SK-N-SH treated with all-trans-retinoic acid at 6 μM for 48 hours (cell line): ENCODE measurements around the gene IFNA13.
A peak's percentile ranks its signal among the peaks of the same experiment; 100 is the strongest.

ENCODE experiments used
- ATAC-seq: fragments of 200-7000 bp; cut with Tn5 transposase; 3 replicates; pipeline ENCODE4 v1.9.1; 2020; ENCODE audit warnings: mild to moderate bottlenecking, moderate library complexity
- BACH2 ChIP-seq: fragments of 250-450 bp; sonication (Bioruptor Pico); IDR thresholded peaks from 2 replicates; pipeline ENCODE4 v1.9.0; 2021; ENCODE audit warnings: mild to moderate bottlenecking, borderline replicate concordance
- ESRRG ChIP-seq: fragments of 250-450 bp; sonication (Bioruptor Pico); IDR thresholded peaks from 2 replicates; pipeline ENCODE4 v1.6.1; 2021; ENCODE audit warnings: mild to moderate bottlenecking
- GLIS3 ChIP-seq: fragments of 250-450 bp; sonication (Bioruptor Pico); IDR thresholded peaks from 2 replicates; pipeline ENCODE4 v1.5.0; 2020; ENCODE audit warnings: mild to moderate bottlenecking, moderate library complexity
- ISL1 ChIP-seq: fragments of 250-450 bp; sonication (Bioruptor Pico); IDR thresholded peaks from 2 replicates; pipeline ENCODE4 v2.1.2; 2022; ENCODE audit warnings: mild to moderate bottlenecking, moderate library complexity
- OSR1 ChIP-seq: fragments of 250-450 bp; sonication (Bioruptor Pico); IDR thresholded peaks from 2 replicates; pipeline ENCODE4 v1.8.0; 2022; ENCODE audit warnings: moderate library complexity, mild to moderate bottlenecking, inconsistent platforms
- PPARA ChIP-seq: fragments of 250-450 bp; sonication (Bioruptor Pico); IDR thresholded peaks from 2 replicates; pipeline ENCODE4 v1.5.0; 2020; ENCODE audit warnings: mild to moderate bottlenecking, borderline replicate concordance
- SNAI2 ChIP-seq: fragments of 250-450 bp; sonication (Bioruptor Pico); IDR thresholded peaks from 2 replicates; pipeline ENCODE4 v1.5.0; 2020; ENCODE audit warnings: mild to moderate bottlenecking, moderate library complexity
- TCF4 ChIP-seq: fragments of 250-450 bp; sonication (Bioruptor Pico); IDR thresholded peaks from 2 replicates; pipeline ENCODE4 v1.8.0; 2021; ENCODE audit warnings: mild to moderate bottlenecking, moderate library complexity, borderline replicate concordance
- ZC3H10 ChIP-seq: fragments of 250-450 bp; sonication (Bioruptor Pico); IDR thresholded peaks from 2 replicates; pipeline ENCODE4 v1.5.1; 2021; ENCODE audit warnings: mild to moderate bottlenecking, moderate library complexity
- ZFP3 ChIP-seq: fragments of 250-450 bp; sonication (Bioruptor Pico); IDR thresholded peaks from 2 replicates; pipeline ENCODE4 v1.5.0; 2020; ENCODE audit warnings: mild to moderate bottlenecking, moderate library complexity
- ZFP30 ChIP-seq: fragments of 450-650 bp; formaldehyde crosslinking; IDR thresholded peaks from 2 replicates; pipeline ENCODE4 v1.5.0; 2022; ENCODE audit warnings: mild to moderate bottlenecking, moderate library complexity
- ZNF565 ChIP-seq: fragments of 450-650 bp; formaldehyde crosslinking; conservative IDR thresholded peaks from 2 replicates; pipeline ENCODE4 v1.5.0; 2020; ENCODE audit warnings: low read depth, mild to moderate bottlenecking, moderate library complexity
- ZNF8 ChIP-seq: fragments of 450-650 bp; formaldehyde crosslinking; IDR thresholded peaks from 2 replicates; pipeline ENCODE4 v1.5.0; 2020; ENCODE audit warnings: mild to moderate bottlenecking, moderate library complexity
- TF ChIP-seq, protein P1 (sequence below): fragments of 250-450 bp; sonication (Bioruptor Pico); IDR thresholded peaks from 2 replicates; pipeline ENCODE4 v1.5.0; 2020; ENCODE audit warnings: mild to moderate bottlenecking, moderate library complexity
- TF ChIP-seq, protein P2 (sequence below): fragments of 250-450 bp; sonication (Bioruptor Pico); IDR thresholded peaks from 2 replicates; pipeline ENCODE4 v1.5.1; 2020; ENCODE audit warnings: low read depth, mild to moderate bottlenecking, moderate library complexity
- TF ChIP-seq, protein P3 (sequence below): fragments of 250-450 bp; sonication (Bioruptor Pico); IDR thresholded peaks from 2 replicates; pipeline ENCODE4 v1.8.0; 2021; ENCODE audit warnings: low read depth, mild to moderate bottlenecking, moderate library complexity, borderline replicate concordance
- TF ChIP-seq, protein P4 (sequence below): fragments of 250-450 bp; sonication (Bioruptor Pico); IDR thresholded peaks from 2 replicates; pipeline ENCODE4 v1.8.0; 2020; ENCODE audit warnings: mild to moderate bottlenecking, moderate library complexity, borderline replicate concordance

Gene IFNA13

DNA sequence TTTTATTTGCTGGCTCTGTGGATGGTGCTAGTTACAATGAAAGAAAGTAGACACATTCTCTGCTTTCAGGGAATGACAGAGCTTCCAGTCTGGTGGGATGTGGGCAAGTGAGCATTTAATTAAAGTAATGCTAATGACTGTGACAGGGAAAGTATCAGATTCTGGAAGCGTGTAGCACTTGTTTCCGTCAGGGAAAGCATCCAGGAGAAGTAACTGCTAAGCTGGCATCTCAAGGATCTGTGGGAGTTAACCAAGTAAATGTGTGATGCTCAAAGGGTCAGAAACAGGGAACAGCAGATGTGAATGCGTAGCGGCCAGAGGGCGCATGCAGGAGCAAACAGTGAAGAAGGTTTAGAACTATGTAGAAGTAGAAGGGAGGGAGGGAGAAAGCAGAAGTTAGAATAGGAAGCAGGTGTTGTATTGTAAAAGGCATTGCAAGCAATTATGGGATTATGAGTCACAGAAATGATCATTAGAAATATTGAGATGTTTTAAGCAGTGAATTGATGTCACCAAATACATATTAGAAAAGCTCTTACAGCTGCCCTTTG is 44.9 kb downstream of the IFNA13 start (continued):
- TF ChIP-seq, protein P1, sequence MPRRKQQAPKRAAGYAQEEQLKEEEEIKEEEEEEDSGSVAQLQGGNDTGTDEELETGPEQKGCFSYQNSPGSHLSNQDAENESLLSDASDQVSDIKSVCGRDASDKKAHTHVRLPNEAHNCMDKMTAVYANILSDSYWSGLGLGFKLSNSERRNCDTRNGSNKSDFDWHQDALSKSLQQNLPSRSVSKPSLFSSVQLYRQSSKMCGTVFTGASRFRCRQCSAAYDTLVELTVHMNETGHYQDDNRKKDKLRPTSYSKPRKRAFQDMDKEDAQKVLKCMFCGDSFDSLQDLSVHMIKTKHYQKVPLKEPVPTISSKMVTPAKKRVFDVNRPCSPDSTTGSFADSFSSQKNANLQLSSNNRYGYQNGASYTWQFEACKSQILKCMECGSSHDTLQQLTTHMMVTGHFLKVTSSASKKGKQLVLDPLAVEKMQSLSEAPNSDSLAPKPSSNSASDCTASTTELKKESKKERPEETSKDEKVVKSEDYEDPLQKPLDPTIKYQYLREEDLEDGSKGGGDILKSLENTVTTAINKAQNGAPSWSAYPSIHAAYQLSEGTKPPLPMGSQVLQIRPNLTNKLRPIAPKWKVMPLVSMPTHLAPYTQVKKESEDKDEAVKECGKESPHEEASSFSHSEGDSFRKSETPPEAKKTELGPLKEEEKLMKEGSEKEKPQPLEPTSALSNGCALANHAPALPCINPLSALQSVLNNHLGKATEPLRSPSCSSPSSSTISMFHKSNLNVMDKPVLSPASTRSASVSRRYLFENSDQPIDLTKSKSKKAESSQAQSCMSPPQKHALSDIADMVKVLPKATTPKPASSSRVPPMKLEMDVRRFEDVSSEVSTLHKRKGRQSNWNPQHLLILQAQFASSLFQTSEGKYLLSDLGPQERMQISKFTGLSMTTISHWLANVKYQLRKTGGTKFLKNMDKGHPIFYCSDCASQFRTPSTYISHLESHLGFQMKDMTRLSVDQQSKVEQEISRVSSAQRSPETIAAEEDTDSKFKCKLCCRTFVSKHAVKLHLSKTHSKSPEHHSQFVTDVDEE (CRISPR knock-in tag) = no peak
- TF ChIP-seq, protein P2, sequence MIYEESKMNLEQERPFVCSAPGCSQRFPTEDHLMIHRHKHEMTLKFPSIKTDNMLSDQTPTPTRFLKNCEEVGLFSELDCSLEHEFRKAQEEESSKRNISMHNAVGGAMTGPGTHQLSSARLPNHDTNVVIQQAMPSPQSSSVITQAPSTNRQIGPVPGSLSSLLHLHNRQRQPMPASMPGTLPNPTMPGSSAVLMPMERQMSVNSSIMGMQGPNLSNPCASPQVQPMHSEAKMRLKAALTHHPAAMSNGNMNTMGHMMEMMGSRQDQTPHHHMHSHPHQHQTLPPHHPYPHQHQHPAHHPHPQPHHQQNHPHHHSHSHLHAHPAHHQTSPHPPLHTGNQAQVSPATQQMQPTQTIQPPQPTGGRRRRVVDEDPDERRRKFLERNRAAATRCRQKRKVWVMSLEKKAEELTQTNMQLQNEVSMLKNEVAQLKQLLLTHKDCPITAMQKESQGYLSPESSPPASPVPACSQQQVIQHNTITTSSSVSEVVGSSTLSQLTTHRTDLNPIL = no peak
- TF ChIP-seq PPARA = no peak

DNA sequence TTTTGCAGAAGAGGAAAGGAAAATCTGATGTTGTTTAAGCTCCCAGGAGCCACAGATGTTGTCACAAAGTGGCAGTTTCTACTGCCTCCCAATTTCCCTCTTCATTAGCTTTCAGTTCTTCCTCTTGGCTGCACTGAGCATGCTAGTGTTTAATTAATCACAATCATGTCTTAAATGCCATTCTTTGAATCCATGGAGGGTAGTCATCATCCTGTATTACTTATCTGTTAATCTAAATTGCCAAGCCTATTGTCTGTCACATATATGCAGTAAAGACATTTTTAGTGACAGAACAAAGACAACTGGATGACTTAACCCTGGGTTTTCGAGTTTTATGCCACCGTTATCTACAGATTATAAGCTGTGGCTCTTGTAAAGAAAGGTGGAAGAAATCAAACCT is 47.4 kb downstream of the IFNA13 start:
- TF ChIP-seq SNAI2 (CRISPR knock-in tag) (no peak), ZNF565 (no peak), OSR1 (CRISPR knock-in tag) (no peak), ISL1 (CRISPR knock-in tag) (no peak), ESRRG (CRISPR knock-in tag) (no peak), ZFP3 (CRISPR knock-in tag) (no peak), GLIS3 (CRISPR knock-in tag) (no peak), ZC3H10 (CRISPR knock-in tag) (no peak), ZNF8 (CRISPR knock-in tag) (no peak), TCF4 (CRISPR knock-in tag) (no peak), BACH2 (no peak)
- TF ChIP-seq, protein P1 (CRISPR knock-in tag) = no peak
- TF ChIP-seq, protein P3, sequence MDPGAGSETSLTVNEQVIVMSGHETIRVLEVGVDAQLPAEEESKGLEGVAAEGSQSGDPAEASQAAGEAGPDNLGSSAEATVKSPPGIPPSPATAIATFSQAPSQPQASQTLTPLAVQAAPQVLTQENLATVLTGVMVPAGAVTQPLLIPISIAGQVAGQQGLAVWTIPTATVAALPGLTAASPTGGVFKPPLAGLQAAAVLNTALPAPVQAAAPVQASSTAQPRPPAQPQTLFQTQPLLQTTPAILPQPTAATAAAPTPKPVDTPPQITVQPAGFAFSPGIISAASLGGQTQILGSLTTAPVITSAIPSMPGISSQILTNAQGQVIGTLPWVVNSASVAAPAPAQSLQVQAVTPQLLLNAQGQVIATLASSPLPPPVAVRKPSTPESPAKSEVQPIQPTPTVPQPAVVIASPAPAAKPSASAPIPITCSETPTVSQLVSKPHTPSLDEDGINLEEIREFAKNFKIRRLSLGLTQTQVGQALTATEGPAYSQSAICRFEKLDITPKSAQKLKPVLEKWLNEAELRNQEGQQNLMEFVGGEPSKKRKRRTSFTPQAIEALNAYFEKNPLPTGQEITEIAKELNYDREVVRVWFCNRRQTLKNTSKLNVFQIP (CRISPR knock-in tag) = no peak
- no peak for ATAC-seq

DNA sequence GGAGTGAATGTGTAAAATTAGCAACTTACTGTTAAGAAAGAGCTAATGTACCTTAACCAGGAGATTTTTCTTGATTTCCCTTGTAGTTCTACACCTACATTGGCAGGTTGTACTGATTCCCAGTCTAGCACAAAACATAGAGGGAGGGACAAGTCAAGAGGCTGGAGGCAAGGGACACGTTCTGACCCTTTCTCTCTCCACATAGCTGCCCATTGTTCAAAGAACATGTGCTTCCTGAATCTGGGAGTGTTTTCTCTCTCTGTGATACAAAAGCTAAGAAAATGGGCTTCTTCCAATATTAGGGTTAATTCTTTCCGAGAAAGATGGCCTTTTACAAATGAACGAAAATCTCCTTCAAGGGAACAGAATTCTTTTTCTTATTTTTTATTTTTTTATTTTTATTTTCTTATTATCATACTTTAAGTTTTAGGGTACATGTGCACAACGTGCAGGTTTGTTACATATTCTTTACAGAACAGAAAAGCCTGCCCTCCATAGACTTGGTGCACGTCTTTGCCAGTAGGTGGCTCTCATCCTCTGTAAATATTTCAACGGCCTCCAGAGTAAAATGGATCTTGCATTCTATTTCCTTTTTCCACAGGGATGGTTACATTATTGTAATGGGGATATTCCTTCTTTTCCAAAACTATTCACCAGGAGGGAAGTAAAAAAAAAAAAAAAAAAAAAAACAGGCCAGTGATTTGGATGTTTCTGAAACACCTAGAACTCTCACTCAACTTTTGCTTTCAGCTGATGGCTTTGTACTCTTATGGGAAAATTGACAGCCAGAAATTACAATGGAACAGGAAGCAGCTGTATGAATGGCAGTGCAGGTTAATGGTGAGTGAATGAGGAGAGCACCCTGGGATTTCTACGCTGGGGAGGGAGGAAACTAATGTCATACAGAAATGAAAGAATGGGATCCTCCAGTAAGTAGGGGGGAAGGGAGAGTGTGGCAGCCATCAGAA is 49.6 kb downstream of the IFNA13 start:
- TF ChIP-seq, protein P1 (CRISPR knock-in tag) = no peak
- TF ChIP-seq SNAI2 (CRISPR knock-in tag) = no peak
- TF ChIP-seq, protein P4, sequence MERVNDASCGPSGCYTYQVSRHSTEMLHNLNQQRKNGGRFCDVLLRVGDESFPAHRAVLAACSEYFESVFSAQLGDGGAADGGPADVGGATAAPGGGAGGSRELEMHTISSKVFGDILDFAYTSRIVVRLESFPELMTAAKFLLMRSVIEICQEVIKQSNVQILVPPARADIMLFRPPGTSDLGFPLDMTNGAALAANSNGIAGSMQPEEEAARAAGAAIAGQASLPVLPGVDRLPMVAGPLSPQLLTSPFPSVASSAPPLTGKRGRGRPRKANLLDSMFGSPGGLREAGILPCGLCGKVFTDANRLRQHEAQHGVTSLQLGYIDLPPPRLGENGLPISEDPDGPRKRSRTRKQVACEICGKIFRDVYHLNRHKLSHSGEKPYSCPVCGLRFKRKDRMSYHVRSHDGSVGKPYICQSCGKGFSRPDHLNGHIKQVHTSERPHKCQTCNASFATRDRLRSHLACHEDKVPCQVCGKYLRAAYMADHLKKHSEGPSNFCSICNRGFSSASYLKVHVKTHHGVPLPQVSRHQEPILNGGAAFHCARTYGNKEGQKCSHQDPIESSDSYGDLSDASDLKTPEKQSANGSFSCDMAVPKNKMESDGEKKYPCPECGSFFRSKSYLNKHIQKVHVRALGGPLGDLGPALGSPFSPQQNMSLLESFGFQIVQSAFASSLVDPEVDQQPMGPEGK (CRISPR knock-in tag) = no peak
- TF ChIP-seq ESRRG (CRISPR knock-in tag) = no peak
- TF ChIP-seq BACH2 = no peak
- TF ChIP-seq, protein P3 (CRISPR knock-in tag) = no peak
- TF ChIP-seq ZNF565 = no peak
- no peak for TF ChIP-seq ZFP30 (CRISPR knock-in tag)
- no peak for TF ChIP-seq ZFP3 (CRISPR knock-in tag)
- TF ChIP-seq OSR1 (CRISPR knock-in tag) = no peak
- TF ChIP-seq ZNF8 (CRISPR knock-in tag) = no peak
- TF ChIP-seq TCF4 (CRISPR knock-in tag) = no peak
- ATAC-seq = peak; percentile 96
